Transverse colon (tissue), 4 donors: ENCODE results near the gene KMT2B. TPM values are rescaled to one million over a fixed set of nuclear protein-coding genes. Genes with fewer than 3 reads are reported as not detected.

Experiments
- DNase-seq: peaks from one replicate; pipeline ENCODE4 v3.0.0-alpha.2; 2019
- H3K27ac ChIP-seq, 4 donors: fragments of 200-600 bp; sonication (generic); 2 replicates each; pipeline ENCODE4 v1.5.1; 2016 to 2018; ENCODE audit warnings: inconsistent platforms in 4 of 4
- H3K27me3 ChIP-seq: fragments of 200-600 bp; sonication (generic); 2 replicates; pipeline ENCODE4 v1.5.1; 2017; ENCODE audit warnings: inconsistent platforms
- H3K36me3 ChIP-seq, 4 donors: fragments of 200-600 bp; sonication (generic); 2 replicates each; pipeline ENCODE4 v1.5.1; 2017 to 2019; ENCODE audit warnings: inconsistent platforms in 4 of 4
- H3K4me1 ChIP-seq, 4 donors: fragments of 200-600 bp; sonication (generic); 2 replicates each; pipeline ENCODE4 v1.5.1; 2017 to 2020; ENCODE audit warnings: inconsistent platforms in 4 of 4
- H3K4me3 ChIP-seq, 4 donors: fragments of 200-600 bp; sonication (generic); 1 replicate in 1 of 4; 2 replicates in 3 of 4; pipeline versions ENCODE4 v1.5.1 to v1.6.1; 2017 to 2019; ENCODE audit warnings: inconsistent platforms in 4 of 4
- H3K9me3 ChIP-seq, 2 donors: fragments of 200-600 bp; sonication (generic); 2 replicates each; pipeline ENCODE4 v1.5.1; 2017 to 2019; ENCODE audit warnings: inconsistent platforms in 2 of 2
- EP300 ChIP-seq: sonication (generic); formaldehyde crosslinking; IDR thresholded peaks from one replicate; pipeline ENCODE4 v1.6.1; 2017; ENCODE audit warnings: antibody characterized with exemption, low read depth
- POLR2A ChIP-seq: fragments of 450-650 bp; IDR thresholded peaks from one replicate; pipeline ENCODE4 v1.6.1; 2016; ENCODE audit warnings: antibody characterized with exemption, mild to moderate bottlenecking, moderate library complexity
- POLR2AphosphoS5 ChIP-seq, 3 donors: sonication (generic); formaldehyde crosslinking; IDR thresholded peaks; one replicate each; pipeline ENCODE4 v1.6.1; 2016; ENCODE audit warnings: antibody characterized with exemption in 3 of 3
- WGBS, 2 donors: methylation state at CpG; one replicate each; pipeline ENCODE4 v1.1.5; 2018; ENCODE audit warnings: low coverage in 1 of 2; 5-methylcytosine and 5-hydroxymethylcytosine counted together
- in situ Hi-C, 4 donors: fragments of 200-750 bp; cut with MboI; loops; one replicate each; pipeline versions ENCODE4 v1.15.0 to v1.15.1; 2017; ENCODE audit warnings: low sequenced_read_pairs in 3 of 4, low pct_ligation_motif_present in 1 of 4, low pct_unique_long_range_greater_than_20kb in 1 of 4
- intact Hi-C: fragments of 100-400 bp; cut with DNase I; formaldehyde crosslinking; loops from one replicate; pipeline ENCODE4 v1.15.1; 2023; ENCODE audit warnings: low total_unique reads
- total RNA-seq, 4 donors: library from RNA; depleted of rRNA; stranded (reverse); fragments of >200 nt; gene quantifications; one replicate each; pipeline ENCODE4 v1.1.0, GENCODE V29; 2016
- TF ChIP-seq, protein P1 (sequence below), 5 experiments: fragments of 200-600 bp in 3 of 5; fragments of 450-650 bp in 2 of 5; sonication (generic) in 3 of 5; IDR thresholded peaks; 1 replicate in 2 of 5; 2 replicates in 3 of 5; pipeline ENCODE4 v1.5.1; 2016 to 2017; ENCODE audit warnings: antibody characterized with exemption in 5 of 5, inconsistent platforms in 3 of 5, mild to moderate bottlenecking in 2 of 5, moderate library complexity in 1 of 5

The KMT2B gene
- total RNA-seq, 4 donors from 2014 or later = 31.8 to 63.9 (median 50.7) TPM

DNA sequence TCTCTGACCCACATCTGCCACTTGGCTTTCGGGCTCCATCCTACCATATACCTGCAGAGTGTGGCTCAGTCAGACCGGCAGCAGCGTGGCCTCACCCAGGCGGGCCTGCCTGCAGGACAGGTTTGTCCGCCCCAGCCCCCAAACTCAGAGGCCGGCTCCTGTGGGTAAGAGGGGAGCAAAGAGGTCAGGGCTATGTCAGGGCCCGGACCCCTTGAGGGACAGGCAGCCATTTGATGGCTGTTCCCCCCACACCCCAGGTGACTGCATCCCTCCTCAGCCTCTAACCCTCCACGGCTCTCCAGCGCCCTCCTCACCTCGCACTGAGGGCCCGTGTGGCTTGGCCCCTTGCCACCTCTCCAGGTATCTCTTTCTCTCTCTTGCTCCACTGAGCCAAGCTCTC is 25.8 kb upstream of the KMT2B start:
- TF ChIP-seq, protein P1, sequence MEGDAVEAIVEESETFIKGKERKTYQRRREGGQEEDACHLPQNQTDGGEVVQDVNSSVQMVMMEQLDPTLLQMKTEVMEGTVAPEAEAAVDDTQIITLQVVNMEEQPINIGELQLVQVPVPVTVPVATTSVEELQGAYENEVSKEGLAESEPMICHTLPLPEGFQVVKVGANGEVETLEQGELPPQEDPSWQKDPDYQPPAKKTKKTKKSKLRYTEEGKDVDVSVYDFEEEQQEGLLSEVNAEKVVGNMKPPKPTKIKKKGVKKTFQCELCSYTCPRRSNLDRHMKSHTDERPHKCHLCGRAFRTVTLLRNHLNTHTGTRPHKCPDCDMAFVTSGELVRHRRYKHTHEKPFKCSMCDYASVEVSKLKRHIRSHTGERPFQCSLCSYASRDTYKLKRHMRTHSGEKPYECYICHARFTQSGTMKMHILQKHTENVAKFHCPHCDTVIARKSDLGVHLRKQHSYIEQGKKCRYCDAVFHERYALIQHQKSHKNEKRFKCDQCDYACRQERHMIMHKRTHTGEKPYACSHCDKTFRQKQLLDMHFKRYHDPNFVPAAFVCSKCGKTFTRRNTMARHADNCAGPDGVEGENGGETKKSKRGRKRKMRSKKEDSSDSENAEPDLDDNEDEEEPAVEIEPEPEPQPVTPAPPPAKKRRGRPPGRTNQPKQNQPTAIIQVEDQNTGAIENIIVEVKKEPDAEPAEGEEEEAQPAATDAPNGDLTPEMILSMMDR (IDR thresholded peaks at IDR 0.05) = no peak
- TF ChIP-seq POLR2AphosphoS5 (IDR thresholded peaks at IDR 0.05) = no peak
- TF ChIP-seq POLR2A = no peak
- TF ChIP-seq EP300 = no peak
- Histone ChIP-seq H3K27ac (no peak overlapping the region), H3K4me1 (no peaks in the 10 kb centered on the region), H3K9me3 (no peaks in the 10 kb centered on the region), H3K36me3 (no peaks in the 10 kb centered on the region), H3K27me3 (no peaks in the 10 kb centered on the region), H3K4me3 (no peak overlapping the region)
- intact Hi-C loops (no loop called here), in situ Hi-C loops (loop anchor here in 1 of 4 donors (10.0 kb wide), 1 partner anchor 243 kb away; the partner anchor contains the start of gene LRFN3)
- DNase-seq = no peak
- 67 to 70% methylated on average over 4 to 11 of the region's 11 CpGs for WGBS, 2 donors

DNA sequence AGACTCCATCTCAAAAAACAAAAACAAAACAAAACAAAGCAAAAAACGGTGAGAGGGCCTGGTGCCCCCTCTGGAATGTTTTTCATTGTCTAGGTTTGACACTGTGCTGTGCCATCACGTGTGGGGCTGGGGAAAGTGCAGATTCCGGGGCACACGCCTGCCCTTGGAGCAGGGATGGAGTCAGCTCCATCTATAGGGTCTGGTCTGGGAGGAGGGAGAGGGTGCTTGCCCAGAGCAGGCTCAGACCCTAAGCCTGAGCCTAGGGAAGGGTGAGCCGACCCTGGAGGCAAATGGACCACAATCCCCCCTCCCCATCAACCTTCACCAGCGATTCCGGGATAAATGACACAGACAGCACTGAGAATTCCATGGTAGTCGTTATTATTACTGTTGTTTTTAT is 24.4 kb upstream of the KMT2B start:
- intact Hi-C loops = no loop called here

DNA sequence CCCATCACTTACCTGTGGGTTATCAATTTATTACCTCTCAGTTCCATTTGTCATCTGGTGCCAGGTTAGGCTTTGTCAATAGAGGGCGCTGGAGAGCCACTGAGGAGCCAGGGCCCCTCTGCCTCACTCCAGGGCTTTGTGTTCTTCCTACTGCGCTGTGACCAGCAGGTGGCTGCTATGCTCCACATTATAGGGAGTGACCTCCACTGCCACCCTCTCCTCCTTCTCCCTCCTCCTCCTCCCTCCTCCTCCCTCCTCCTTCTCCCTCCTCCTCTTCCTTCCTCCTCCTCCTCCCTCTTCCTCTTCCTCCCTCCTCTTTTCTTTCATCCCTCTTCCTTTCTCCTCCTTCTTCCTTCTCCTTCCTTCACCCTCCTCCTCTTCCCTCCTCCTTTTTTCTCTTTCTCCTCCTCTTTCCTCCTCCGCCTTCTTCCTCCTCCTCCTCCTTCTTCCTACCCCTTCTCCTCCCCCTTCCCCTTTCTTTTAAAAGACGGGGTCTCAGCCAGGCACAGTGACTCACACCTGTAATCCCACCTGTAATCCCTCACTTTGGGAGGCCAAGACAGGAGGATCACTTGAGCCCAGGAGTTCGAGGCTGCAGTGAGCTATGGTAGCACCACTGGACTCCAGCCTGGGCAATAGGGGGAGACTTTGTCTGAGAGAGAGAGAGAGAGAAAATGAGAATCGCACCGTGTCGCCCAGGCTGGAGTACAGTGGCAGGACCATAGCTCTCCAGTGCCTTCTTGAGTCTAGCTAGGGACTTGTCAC is 23.8 kb upstream of the KMT2B start:
- Histone ChIP-seq H3K36me3 (no peaks in the 10 kb centered on the region), H3K27ac (no peak overlapping the region), H3K4me3 (no peak overlapping the region), H3K9me3 (no peaks in the 10 kb centered on the region), H3K27me3 (no peaks in the 10 kb centered on the region), H3K4me1 (no peaks in the 10 kb centered on the region)
- TF ChIP-seq POLR2AphosphoS5 (IDR thresholded peaks at IDR 0.05) = peak in 1 of 3 donors; percentile 15
- TF ChIP-seq, protein P1 (IDR thresholded peaks at IDR 0.05) = peak; percentile 93 to 99 (median 97)
- no peak for TF ChIP-seq POLR2A
- TF ChIP-seq EP300 = no peak
- in situ Hi-C loops (loop anchor here in 1 of 4 donors (10.0 kb wide), 1 partner anchor 241 kb away; the partner anchor contains the start of gene LRFN3), intact Hi-C loops (loop anchor here (1.0 kb wide), 1 partner anchor 21 kb away; no protein-coding TSS in a partner anchor)
- peak; percentile 92 for DNase-seq
- 25 to 28% methylated on average over 2 to 8 of the region's 8 CpGs for WGBS, 2 donors

More for the DNA sequence above, 24.4 kb upstream of the KMT2B start:
- no peaks in the 10 kb centered on the region for H3K4me1 ChIP-seq
- H3K4me3 ChIP-seq = no peak overlapping the region
- no peak for DNase-seq
- no peaks in the 10 kb centered on the region for H3K36me3 ChIP-seq
- TF ChIP-seq EP300 (no peak), POLR2A (no peak), POLR2AphosphoS5 (IDR thresholded peaks at IDR 0.05) (no peak)
- TF ChIP-seq, protein P1 (IDR thresholded peaks at IDR 0.05) = no peak
- no peaks in the 10 kb centered on the region for H3K9me3 ChIP-seq
- in situ Hi-C loops = loop anchor here in 1 of 4 donors (10.0 kb wide), 1 partner anchor 241 kb away; the partner anchor contains the start of gene LRFN3
- no peak overlapping the region for H3K27ac ChIP-seq
- 8 to 11% methylated on average over 6 to 8 of the region's 8 CpGs for WGBS, 2 donors
- H3K27me3 ChIP-seq = no peaks in the 10 kb centered on the region

DNA sequence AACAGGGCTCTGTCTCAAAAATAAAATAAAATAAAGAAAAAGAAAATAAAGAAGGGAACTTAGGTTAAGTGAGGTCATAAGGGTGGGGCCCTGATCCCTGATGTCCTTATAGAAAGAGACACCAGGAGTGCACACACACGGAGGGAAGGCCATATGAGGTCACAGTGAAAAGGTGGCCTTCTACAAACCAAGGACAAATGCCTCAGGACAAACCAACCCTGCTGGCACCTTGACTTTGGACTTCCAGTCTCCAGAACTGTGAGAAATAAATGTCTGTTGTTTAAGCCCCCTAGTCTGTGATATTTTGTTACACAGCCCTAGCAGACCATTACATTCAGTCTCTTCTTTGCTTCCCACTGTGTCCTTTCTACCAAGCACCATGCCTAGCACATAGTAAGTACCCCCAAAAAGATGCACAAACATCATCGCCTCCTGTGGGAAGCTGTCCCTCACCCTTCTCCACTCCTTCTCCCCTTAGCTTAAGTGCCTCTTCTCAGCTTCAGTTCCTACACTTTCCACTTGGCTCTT is 21.8 kb upstream of the KMT2B start:
- no peak for DNase-seq
- H3K27me3 ChIP-seq = no peaks in the 10 kb centered on the region
- H3K9me3 ChIP-seq = no peaks in the 10 kb centered on the region
- H3K27ac ChIP-seq = no peak overlapping the region
- no peak overlapping the region for H3K4me3 ChIP-seq
- WGBS, 2 donors = 73 to 79% methylated on average over 2 of the region's 2 CpGs
- intact Hi-C loops = no loop called here
- TF ChIP-seq, protein P1 (IDR thresholded peaks at IDR 0.05) = no peak
- TF ChIP-seq POLR2A (no peak), POLR2AphosphoS5 (IDR thresholded peaks at IDR 0.05) (no peak), EP300 (no peak)
- in situ Hi-C loops = loop anchor here in 1 of 4 donors (10.0 kb wide), 1 partner anchor 239 kb away; the partner anchor contains the start of gene LRFN3
- H3K36me3 ChIP-seq = no peaks in the 10 kb centered on the region
- no peaks in the 10 kb centered on the region for H3K4me1 ChIP-seq
